Spleen (tissue), 11 donors: ENCODE measurements around the gene TMEM183A. TPM values are rescaled to one million over a fixed set of nuclear protein-coding genes. Genes with fewer than 3 reads are reported as not detected.
A peak's percentile ranks its signal among the peaks of the same experiment; 100 is the strongest.

Experiments used
- DNase-seq: peaks from one replicate; pipeline ENCODE4 v3.0.0-alpha.2; 2020
- H3K27ac ChIP-seq, 8 donors: fragments of 200-600 bp; sonication (generic) in 7 of 8; 1 replicate in 4 of 8; 2 replicates in 4 of 8; pipeline versions ENCODE4 v1.5.0 to v1.8.0; 2016 to 2021; ENCODE audit warnings: inconsistent platforms in 4 of 8, mild to moderate bottlenecking in 4 of 8, moderate library complexity in 1 of 8
- H3K27me3 ChIP-seq, 7 donors: fragments of 200-600 bp; sonication (generic) in 6 of 7; replicated peaks in 1 of 7; 1 replicate in 4 of 7; 2 replicates in 3 of 7; pipeline versions ENCODE4 v1.5.0 to v1.8.0; 2016 to 2021; ENCODE audit warnings: inconsistent platforms in 3 of 7, mild to moderate bottlenecking in 1 of 7
- H3K36me3 ChIP-seq, 6 donors: fragments of 200-600 bp; sonication (generic) in 5 of 6; 1 replicate in 4 of 6; 2 replicates in 2 of 6; pipeline versions ENCODE4 v1.5.0 to v1.8.0; 2016 to 2021; ENCODE audit warnings: inconsistent platforms in 2 of 6
- H3K4me1 ChIP-seq, 6 donors: fragments of 200-600 bp; sonication (generic) in 5 of 6; 1 replicate in 3 of 6; 2 replicates in 3 of 6; pipeline versions ENCODE4 v1.5.0 to v1.8.0; 2016 to 2021; ENCODE audit warnings: inconsistent platforms in 3 of 6
- H3K4me3 ChIP-seq, 8 donors: fragments of 200-600 bp; sonication (generic) in 7 of 8; 1 replicate in 4 of 8; 2 replicates in 4 of 8; pipeline versions ENCODE4 v1.5.0 to v1.8.0; 2016 to 2021; ENCODE audit warnings: inconsistent platforms in 4 of 8, mild to moderate bottlenecking in 4 of 8, moderate library complexity in 2 of 8
- H3K9me3 ChIP-seq, 8 donors: fragments of 200-600 bp; sonication (generic) in 7 of 8; 1 replicate in 4 of 8; 2 replicates in 4 of 8; pipeline versions ENCODE4 v1.5.0 to v1.8.0; 2016 to 2021; ENCODE audit warnings: inconsistent platforms in 4 of 8
- POLR2A ChIP-seq, 3 donors: fragments of 450-650 bp; IDR thresholded peaks; one replicate each; pipeline ENCODE4 v1.5.1; 2017; ENCODE audit warnings: antibody characterized with exemption in 3 of 3, mild to moderate bottlenecking in 1 of 3
- POLR2AphosphoS5 ChIP-seq, 3 donors: sonication (generic); formaldehyde crosslinking; IDR thresholded peaks; one replicate each; pipeline ENCODE4 v1.5.1; 2017; ENCODE audit warnings: antibody characterized with exemption in 3 of 3
- WGBS, 5 donors: extraction: QIAGEN DNeasy Blood & Tissue Kit in 3 of 5; methylation state at CpG; one replicate each; pipeline versions ENCODE4 v1.1.5 to v1.1.7; 2013 to 2018; 5-methylcytosine and 5-hydroxymethylcytosine counted together
- intact Hi-C: fragments of 100-400 bp; cut with DNase I; formaldehyde crosslinking; loops from one replicate; pipeline ENCODE4 v1.15.0; 2023; ENCODE audit warnings: low total_unique reads
- polyA plus RNA-seq, 3 donors: library from polyadenylated mRNA; stranded (reverse); fragments of 200-250 nt; gene quantifications; one replicate each; pipeline ENCODE4 v1.2.1, GENCODE V29; 2013
- total RNA-seq, 7 donors: library from RNA; depleted of rRNA in 3 of 7; stranded (reverse); fragments of >200 nt in 3 of 7; fragmentation: NEBNext Ultra II Directional in 4 of 7; extraction: Animal tissue kit (Norgen Biotek cat#: 25700) in 4 of 7; gene quantifications; one replicate each; pipeline versions ENCODE4 v1.1.0 to v1.2.1, GENCODE V29; 2016 to 2021
- TF ChIP-seq, protein P1 (sequence below), 11 experiments: fragments of 200-600 bp in 7 of 11; fragments of 450-650 bp in 4 of 11; sonication (generic) in 4 of 11; IDR thresholded peaks in 8 of 11; conservative IDR thresholded peaks in 3 of 11; 1 replicate in 7 of 11; 2 replicates in 4 of 11; pipeline versions ENCODE4 v1.4.0 to v1.8.0; 2016 to 2021; ENCODE audit warnings: antibody characterized with exemption in 11 of 11, inconsistent platforms in 4 of 11, mild to moderate bottlenecking in 1 of 11
- donor health status: healthy with polysubstance abuse.
- donor health status: DM: no; HTN: no; CAD: no; lungs with moderate emphysema.
- donor health status: DM: no; HTN: no; CAD: no.
- donor health status: Bipolar disorder and iron deficiency.
- donor health status: healthy.
- donor health status: DM: no; HTN: no; CAD: no.
- donor health status: DM: yes; HTN: yes; CAD: no.

The TMEM183A gene
- total and polyA plus RNA-seq, 10 donors: 30.3 to 61.9 (median 52.4) TPM

DNA sequence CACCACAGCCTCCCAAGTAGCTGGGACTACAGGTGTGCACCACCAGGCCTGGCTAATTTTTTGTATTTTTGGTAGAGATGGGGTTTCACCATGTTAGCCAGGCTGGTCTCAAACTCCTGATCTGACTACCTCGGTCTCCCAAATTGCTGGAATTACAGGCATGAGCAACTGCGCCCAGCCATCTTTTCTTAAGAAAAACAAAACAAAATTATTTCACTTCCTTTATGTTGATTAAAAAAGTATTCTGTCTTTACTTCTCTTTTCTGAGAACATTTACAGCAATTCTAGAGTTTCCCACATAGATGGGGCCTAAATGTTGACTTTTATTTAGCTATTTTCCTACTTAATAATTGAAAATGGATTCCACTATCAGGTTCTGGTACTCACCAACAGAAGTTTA lies 17.3 kb upstream of the TMEM183A start:
- intact Hi-C loops: loop anchor here (10.0 kb wide), 1 partner anchor 235 kb away; no protein-coding TSS in a partner anchor
- Histone ChIP-seq H3K4me1 (peaks cover 0 to 27% (median 7%) of the 10 kb centered on the region in 6 donors), H3K27me3 (peaks cover 0 to 6% (median 0%) of the 10 kb centered on the region in 7 donors), H3K4me3 (no peak overlapping the region), H3K27ac (peak overlapping the region in 4 of 8 donors; percentile 14 to 49 (median 20)), H3K36me3 (no peaks in the 10 kb centered on the region), H3K9me3 (peaks cover 0 to 3% (median 0%) of the 10 kb centered on the region in 8 donors)
- WGBS, 5 donors: 67 to 82% (median 71%) methylated on average over 2 of the region's 2 CpGs
- DNase-seq: no peak
- TF ChIP-seq POLR2A (IDR thresholded peaks at IDR 0.05) (no peak), POLR2AphosphoS5 (IDR thresholded peaks at IDR 0.05) (no peak)
- TF ChIP-seq, protein P1, sequence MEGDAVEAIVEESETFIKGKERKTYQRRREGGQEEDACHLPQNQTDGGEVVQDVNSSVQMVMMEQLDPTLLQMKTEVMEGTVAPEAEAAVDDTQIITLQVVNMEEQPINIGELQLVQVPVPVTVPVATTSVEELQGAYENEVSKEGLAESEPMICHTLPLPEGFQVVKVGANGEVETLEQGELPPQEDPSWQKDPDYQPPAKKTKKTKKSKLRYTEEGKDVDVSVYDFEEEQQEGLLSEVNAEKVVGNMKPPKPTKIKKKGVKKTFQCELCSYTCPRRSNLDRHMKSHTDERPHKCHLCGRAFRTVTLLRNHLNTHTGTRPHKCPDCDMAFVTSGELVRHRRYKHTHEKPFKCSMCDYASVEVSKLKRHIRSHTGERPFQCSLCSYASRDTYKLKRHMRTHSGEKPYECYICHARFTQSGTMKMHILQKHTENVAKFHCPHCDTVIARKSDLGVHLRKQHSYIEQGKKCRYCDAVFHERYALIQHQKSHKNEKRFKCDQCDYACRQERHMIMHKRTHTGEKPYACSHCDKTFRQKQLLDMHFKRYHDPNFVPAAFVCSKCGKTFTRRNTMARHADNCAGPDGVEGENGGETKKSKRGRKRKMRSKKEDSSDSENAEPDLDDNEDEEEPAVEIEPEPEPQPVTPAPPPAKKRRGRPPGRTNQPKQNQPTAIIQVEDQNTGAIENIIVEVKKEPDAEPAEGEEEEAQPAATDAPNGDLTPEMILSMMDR (IDR thresholded peaks at IDR 0.05 in 8 of 11, conservative IDR thresholded peaks at IDR 0.05 in 3 of 11): no peak

DNA sequence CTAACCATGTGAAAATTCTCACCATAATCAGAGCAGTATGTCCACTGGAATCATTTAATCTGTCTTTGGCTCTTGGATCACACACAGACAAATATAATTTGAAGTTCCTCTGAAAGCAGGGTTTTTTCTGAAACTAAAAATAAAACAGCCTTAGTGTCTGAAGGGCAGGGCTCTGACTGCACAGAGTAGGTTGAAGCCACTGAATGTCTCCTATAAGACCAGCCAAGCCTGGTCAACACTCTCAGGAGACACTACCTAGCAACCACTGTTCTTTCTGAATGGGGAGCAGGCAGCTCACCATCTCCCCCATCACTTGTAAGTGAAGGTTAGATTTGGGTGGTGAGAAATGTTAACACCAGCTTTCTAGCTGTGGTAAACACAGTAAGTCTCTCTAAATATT lies 16.1 kb upstream of the TMEM183A start:
- Histone ChIP-seq H3K27ac (no peak overlapping the region), H3K9me3 (peaks cover 0 to 3% (median 0%) of the 10 kb centered on the region in 8 donors), H3K27me3 (peaks cover 0 to 8% (median 0%) of the 10 kb centered on the region in 7 donors), H3K36me3 (no peaks in the 10 kb centered on the region), H3K4me1 (peaks cover 0 to 27% (median 7%) of the 10 kb centered on the region in 6 donors), H3K4me3 (no peak overlapping the region)
- intact Hi-C loops: loop anchor here (10.0 kb wide), 1 partner anchor 236 kb away; no protein-coding TSS in a partner anchor
- DNase-seq: no peak
- TF ChIP-seq, protein P1 (IDR thresholded peaks at IDR 0.05 in 8 of 11, conservative IDR thresholded peaks at IDR 0.05 in 3 of 11): no peak
- TF ChIP-seq POLR2AphosphoS5 (IDR thresholded peaks at IDR 0.05): no peak
- TF ChIP-seq POLR2A (IDR thresholded peaks at IDR 0.05): no peak

- no peaks in the 10 kb centered on the region for H3K36me3 ChIP-seq
- TF ChIP-seq, protein P1 (IDR thresholded peaks at IDR 0.05 in 8 of 11, conservative IDR thresholded peaks at IDR 0.05 in 3 of 11): no peak
- TF ChIP-seq POLR2AphosphoS5 (IDR thresholded peaks at IDR 0.05) (no peak), POLR2A (IDR thresholded peaks at IDR 0.05) (no peak)
- H3K4me1 ChIP-seq: peaks cover 0 to 24% (median 11%) of the 10 kb centered on the region in 6 donors
- intact Hi-C loops: loop anchor here (5.0 to 10.0 kb wide), 2 partner anchors 67 to 240 kb away; partner anchors contain the start of gene KLHL12
- 44 to 69% (median 58%) methylated on average over 3 of the region's 3 CpGs for WGBS, 5 donors
- H3K9me3 ChIP-seq: peaks cover 0 to 3% (median 0%) of the 10 kb centered on the region in 8 donors
- no peak overlapping the region for H3K4me3 ChIP-seq
- DNase-seq: no peak
- peaks cover 0 to 8% (median 0%) of the 10 kb centered on the region in 7 donors for H3K27me3 ChIP-seq
- H3K27ac ChIP-seq: no peak overlapping the region
Measured at GRCh38 chr1:202994756-202995155, 12.4 kb upstream of the TMEM183A start.

DNA sequence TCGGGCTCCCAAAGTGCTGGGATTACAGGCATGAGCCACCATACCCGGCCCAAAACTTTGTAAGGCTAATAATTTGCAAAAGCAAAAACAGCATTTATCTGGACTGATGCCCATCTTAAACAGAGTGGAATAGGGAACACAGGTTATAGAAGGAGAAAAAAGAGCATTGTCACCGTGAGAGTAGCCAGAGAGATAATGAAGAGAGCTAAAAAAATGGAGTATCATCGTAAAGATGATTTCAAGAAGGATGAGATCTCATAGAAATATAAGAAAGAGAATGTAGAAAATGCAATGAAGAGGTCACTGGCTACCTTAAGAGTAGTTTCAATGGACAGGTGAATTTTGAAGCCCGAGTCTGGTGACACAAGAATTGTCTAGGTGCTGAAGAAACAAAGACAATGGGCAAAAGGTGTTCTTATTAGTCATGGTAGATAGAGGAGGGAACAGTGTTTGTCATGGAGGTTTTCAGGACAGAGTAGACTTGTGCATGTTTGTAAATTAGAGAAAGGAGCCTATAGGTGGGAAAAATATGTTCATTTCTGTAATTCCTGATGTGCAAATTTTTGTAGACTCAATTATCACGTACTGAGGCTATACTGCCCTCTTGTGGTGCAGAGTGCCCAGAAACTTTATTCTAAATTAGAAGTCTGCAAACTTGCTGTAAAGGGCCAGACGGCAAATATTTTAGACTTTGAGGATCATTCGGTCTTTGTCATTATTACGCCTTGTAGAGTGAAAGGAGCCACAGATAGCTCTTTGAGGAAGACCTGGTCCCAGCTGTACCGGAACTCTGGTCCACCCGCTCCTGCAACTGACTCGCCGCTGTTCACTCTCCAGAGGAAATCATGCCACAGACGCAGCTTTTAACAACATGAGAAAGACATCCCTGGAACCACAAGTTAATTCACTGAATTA lies 8.1 kb upstream of the TMEM183A start:
- no peaks in the 10 kb centered on the region for H3K36me3 ChIP-seq
- H3K9me3 ChIP-seq: no peaks in the 10 kb centered on the region
- H3K27ac ChIP-seq: peak overlapping the region in 4 of 8 donors; percentile 25 to 66 (median 53)
- no peak for DNase-seq
- 35 to 43% (median 36%) methylated on average over 14 of the region's 14 CpGs for WGBS, 5 donors
- TF ChIP-seq POLR2AphosphoS5 (IDR thresholded peaks at IDR 0.05): no peak
- TF ChIP-seq, protein P1 (IDR thresholded peaks at IDR 0.05 in 8 of 11, conservative IDR thresholded peaks at IDR 0.05 in 3 of 11): peak; percentile 55 to 83 (median 78)
- H3K4me1 ChIP-seq: peaks cover 0 to 15% (median 10%) of the 10 kb centered on the region in 6 donors
- peaks cover 0 to 6% (median 0%) of the 10 kb centered on the region in 7 donors for H3K27me3 ChIP-seq
- intact Hi-C loops: loop anchor here (5.0 to 10.0 kb wide), 2 partner anchors 72 to 244 kb away; partner anchors contain the start of gene KLHL12
- peak overlapping the region in 1 of 8 donors; percentile 42 for H3K4me3 ChIP-seq
